ENCODE results near the gene TTC7B. TPM values are rescaled to one million over a fixed set of nuclear protein-coding genes. Genes with fewer than 3 reads are reported as not detected.
A peak's percentile ranks its signal among the peaks of the same experiment; 100 is the strongest.

TTC7B gene
- total and polyA plus RNA-seq, 9 of the 15 experiments (the other 6 are each of a cell fraction or from before 2014, with no cell fraction given): 2.2 to 77.2 (median 36.7) TPM

- Histone ChIP-seq H2AFZ (ENCODE audit: low read depth, low read length) (peak overlapping the region; percentile 91), H3K9me3 (replicated peaks; ENCODE audit: control insufficient read depth, insufficient read depth, low read depth, low read length) (no peaks in the 10 kb centered on the region), H3K36me3 (ENCODE audit: control insufficient read depth, insufficient read depth, low read length) (no peaks in the 10 kb centered on the region), H3K4me1 (replicated peaks in 1 of 2; ENCODE audit: control insufficient read depth in 2 of 2, insufficient read depth in 2 of 2, low read length in 2 of 2) (peaks cover 3 to 8% of the 10 kb centered on the region in 2 experiments; a peak in 4 of 5 replicates), H3K27me3 (ENCODE audit: control insufficient read depth in 2 of 2, insufficient read depth in 2 of 2, low read length in 2 of 2) (no peaks in the 10 kb centered on the region), H3K79me2 (ENCODE audit: control insufficient read depth, insufficient read depth, low read length) (no peaks in the 10 kb centered on the region), H3K9me1 (ENCODE audit: control insufficient read depth, insufficient read depth, low read length) (no peaks in the 10 kb centered on the region), H3K27ac (ENCODE audit: extremely low read depth, low read depth, low read length) (peak overlapping the region; percentile 45; the same call in 2 of the 3 replicates), H3K4me2 (ENCODE audit: insufficient read depth, low read length) (peak overlapping the region; percentile 67), H3K4me3 (peak overlapping the region; percentile 26), H4K20me1 (replicated peaks; ENCODE audit: control insufficient read depth, insufficient read depth, low read length) (no peaks in the 10 kb centered on the region), H3K9ac (ENCODE audit: insufficient read depth in 1 of 2, low read depth in 2 of 2, low read length in 2 of 2) (peak overlapping the region; percentile 17 to 83; a peak in 2 of 4 replicates)
- POLR2A ChIA-PET: interaction anchor here (0.6 kb wide), 3 partner anchors 55 to 1702 kb away, joined by 3 to 5 read pairs (median 3); no protein-coding TSS in a partner anchor
- ATAC-seq (peak; percentile 98), DNase-seq (ENCODE audit: extremely low read depth in 1 of 4, low spot score in 3 of 4) (peak; percentile 58 to 73 (median 65)), FAIRE-seq (peak; percentile 67)
- no TSS peak for BruUV-seq (replicated peaks)
- intact Hi-C loops (cut with micrococcal nuclease) (no loop called here), in situ Hi-C loops (cut with MboI) (no loop called here)
- CTCF ChIA-PET (ENCODE audit: low intra/inter-chr PET ratio): no interaction called here
- 12% methylated on average over 19 of the region's 19 CpGs for WGBS (ENCODE audit: insufficient coverage, low coverage, missing lambda C conversion rate)
- TF ChIP-seq DNMT1 (IDR thresholded peaks at IDR 0.05) (no peak), CBFA2T2 (conservative IDR thresholded peaks at IDR 0.05) (no peak), MAFG (tag; conservative IDR thresholded peaks at IDR 0.05) (peak; percentile 72), EHMT2 (IDR thresholded peaks at IDR 0.05) (peak; percentile 59; the same call in 1 of the 2 replicates), ZBTB49 (CRISPR knock-in tag; IDR thresholded peaks at IDR 0.05; ENCODE audit: borderline replicate concordance) (no peak), ZNF316 (IDR thresholded peaks at IDR 0.05) (peak; percentile 72), SMARCA5 (IDR thresholded peaks at IDR 0.05) (no peak), NCOA1 (IDR thresholded peaks at IDR 0.05; ENCODE audit: low read depth) (peak; percentile 90), C11orf30 (IDR thresholded peaks at IDR 0.05; ENCODE audit: low read depth) (peak; percentile 80), POLR2H (tag; IDR thresholded peaks at IDR 0.05; ENCODE audit: low read depth) (no peak), NCOA4 (IDR thresholded peaks at IDR 0.05; ENCODE audit: partially characterized antibody) (no peak), E2F8 (IDR thresholded peaks at IDR 0.05; ENCODE audit: low read depth, partially characterized antibody) (peak; percentile 57), KLF1 (tag; IDR thresholded peaks at IDR 0.05) (peak; percentile 49; the same call in 1 of the 2 replicates), ELK3 (CRISPR knock-in tag; IDR thresholded peaks at IDR 0.05) (no peak), MTA3 (IDR thresholded peaks at IDR 0.05; ENCODE audit: borderline replicate concordance) (no peak)
- TF ChIP-seq, protein P1, sequence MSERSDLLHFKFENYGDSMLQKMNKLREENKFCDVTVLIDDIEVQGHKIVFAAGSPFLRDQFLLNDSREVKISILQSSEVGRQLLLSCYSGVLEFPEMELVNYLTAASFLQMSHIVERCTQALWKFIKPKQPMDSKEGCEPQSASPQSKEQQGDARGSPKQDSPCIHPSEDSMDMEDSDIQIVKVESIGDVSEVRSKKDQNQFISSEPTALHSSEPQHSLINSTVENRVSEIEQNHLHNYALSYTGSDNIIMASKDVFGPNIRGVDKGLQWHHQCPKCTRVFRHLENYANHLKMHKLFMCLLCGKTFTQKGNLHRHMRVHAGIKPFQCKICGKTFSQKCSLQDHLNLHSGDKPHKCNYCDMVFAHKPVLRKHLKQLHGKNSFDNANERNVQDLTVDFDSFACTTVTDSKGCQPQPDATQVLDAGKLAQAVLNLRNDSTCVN (CRISPR knock-in tag; IDR thresholded peaks at IDR 0.05): no peak
These were observed 315.4 kb downstream of the TTC7B start for GRCh38 chr14:90500665-90501370.

Data from K562 (cell line).